H1 (cell line): Measurements from ENCODE around the gene ZNF606. TPM values are rescaled to one million over a fixed set of nuclear protein-coding genes. Genes with fewer than 3 reads are reported as not detected.
A peak's percentile ranks its signal among the peaks of the same experiment; 100 is the strongest.

Source experiments
- CTCF ChIA-PET: fragments of 300-600 bp; sonication (Branson Sonifier 250); formaldehyde crosslinking; loops from one replicate; lab custom pipeline; 2021; ENCODE audit not compliant: partially characterized antibody; lab: Charles Lee
- POLR2A ChIA-PET: fragments of 300-600 bp; sonication (Branson Sonifier 250); formaldehyde crosslinking; loops from one replicate; lab custom pipeline; 2021; ENCODE audit warnings: inconsistent platforms; ENCODE audit not compliant: partially characterized antibody; lab: Charles Lee
- DNase-seq, 2 experiments: peaks; one replicate each; pipeline versions ENCODE4 v3.0.0 to v3.0.0-alpha.2; 2010 to 2022; ENCODE audit warnings: low spot score in 2 of 2, low read depth in 1 of 2, mixed read lengths in 1 of 2
- FAIRE-seq: peaks from 2 replicates; lab custom pipeline; 2011; peaks lifted over from hg19 to GRCh38; lab: Jason Lieb, UNC
- H2AFZ ChIP-seq: 2 replicates; pipeline ENCODE4 v1.8.1; 2012; ENCODE audit warnings: low read length, inconsistent platforms
- H2AK5ac ChIP-seq: 2 replicates; pipeline ENCODE4 v1.6.1; 2013; ENCODE audit warnings: low read depth, low read length
- H2BK120ac ChIP-seq: replicated peaks from 2 replicates; pipeline ENCODE3; 2013; ENCODE audit warnings: low read depth, low read length, inconsistent platforms
- H2BK12ac ChIP-seq: 2 replicates; pipeline ENCODE4 v1.6.1; 2013; ENCODE audit warnings: low read depth, low read length
- H2BK15ac ChIP-seq: 2 replicates; pipeline ENCODE4 v1.6.1; 2013; ENCODE audit warnings: low read length
- H2BK20ac ChIP-seq: 2 replicates; pipeline ENCODE4 v1.6.1; 2013; ENCODE audit warnings: low read length
- H2BK5ac ChIP-seq: 2 replicates; pipeline ENCODE4 v1.6.1; 2013; ENCODE audit warnings: low read depth, low read length
- H3K14ac ChIP-seq: 2 replicates; pipeline ENCODE4 v1.6.1; 2013; ENCODE audit warnings: inconsistent platforms; ENCODE audit not compliant: insufficient read length
- H3K18ac ChIP-seq: 2 replicates; pipeline ENCODE4 v1.6.1; 2013; ENCODE audit warnings: low read length; ENCODE audit errors: extremely low read depth
- H3K23ac ChIP-seq: 2 replicates; pipeline ENCODE4 v1.6.1; 2013; ENCODE audit warnings: inconsistent platforms; ENCODE audit not compliant: insufficient read length
- H3K23me2 ChIP-seq: 2 replicates; pipeline ENCODE4 v1.6.1; 2013; ENCODE audit warnings: low read depth, low read length
- H3K27ac ChIP-seq: 2 replicates; pipeline ENCODE4 v1.6.1; 2011; ENCODE audit warnings: low read depth, low read length, inconsistent platforms
- H3K27me3 ChIP-seq, 4 experiments: replicated peaks in 1 of 4; 1 replicate in 1 of 4; 2 replicates in 3 of 4; pipeline versions ENCODE4 v1.6.1 to v1.8.1; 2011 to 2013; ENCODE audit warnings: low read length in 3 of 4, mild to moderate bottlenecking in 3 of 4, inconsistent platforms in 2 of 4, mixed read lengths in 2 of 4, moderate library complexity in 1 of 4; ENCODE audit not compliant: control insufficient read depth in 3 of 4, insufficient read depth in 3 of 4; ENCODE audit errors: extremely low read depth in 1 of 4
- H3K36me3 ChIP-seq, 4 experiments: 2 replicates each; pipeline versions ENCODE4 v1.6.1 to v1.8.1; 2011 to 2013; ENCODE audit warnings: mild to moderate bottlenecking in 4 of 4, low read length in 3 of 4, moderate library complexity in 2 of 4, control low read depth in 1 of 4, inconsistent platforms in 1 of 4; ENCODE audit not compliant: insufficient read depth in 4 of 4, control insufficient read depth in 2 of 4
- H3K4ac ChIP-seq: replicated peaks from 2 replicates; pipeline ENCODE3; 2013; ENCODE audit warnings: low read length, low read depth, mixed read lengths, inconsistent platforms; ENCODE audit not compliant: insufficient read length
- H3K4me1 ChIP-seq, 4 experiments: replicated peaks in 1 of 4; 1 replicate in 1 of 4; 2 replicates in 3 of 4; pipeline versions ENCODE4 v1.6.1 to v1.8.1; 2011 to 2013; ENCODE audit warnings: low read length in 3 of 4, inconsistent platforms in 2 of 4, mixed read lengths in 1 of 4; ENCODE audit not compliant: insufficient read depth in 4 of 4, control insufficient read depth in 3 of 4
- H3K4me2 ChIP-seq, 2 experiments: 2 replicates each; pipeline versions ENCODE4 v1.6.1 to v1.8.1; 2011 to 2013; ENCODE audit warnings: low read depth in 2 of 2, low read length in 2 of 2, control low read depth in 1 of 2, inconsistent platforms in 1 of 2, mild to moderate bottlenecking in 1 of 2; ENCODE audit not compliant: insufficient read depth in 1 of 2
- H3K4me3 ChIP-seq, 4 experiments: fragments of 200-600, 300-600 bp in 1 of 4; sonication (generic), shearing (Covaris generic), sonication (Bioruptor Twin) in 1 of 4; 2 replicates each; pipeline versions ENCODE4 v1.5.1 to v1.8.1; 2011 to 2016; ENCODE audit warnings: low read length in 4 of 4, low read depth in 3 of 4, control low read depth in 2 of 4, inconsistent platforms in 2 of 4, mild to moderate bottlenecking in 2 of 4, mixed read lengths in 1 of 4, moderate library complexity in 1 of 4; ENCODE audit not compliant: insufficient read depth in 2 of 4; ENCODE audit errors: extremely low read depth in 1 of 4
- H3K56ac ChIP-seq: replicated peaks from 2 replicates; pipeline ENCODE3; 2013; ENCODE audit warnings: low read depth, mild to moderate bottlenecking, mixed read lengths, low read length, inconsistent platforms; ENCODE audit not compliant: insufficient read length
- H3K79me1 ChIP-seq: 2 replicates; pipeline ENCODE4 v1.6.1; 2013; ENCODE audit warnings: low read depth, low read length, control low read depth
- H3K79me2 ChIP-seq, 2 experiments: 2 replicates each; pipeline versions ENCODE4 v1.6.1 to v1.8.1; 2012 to 2013; ENCODE audit warnings: low read length in 2 of 2, mild to moderate bottlenecking in 2 of 2, inconsistent platforms in 1 of 2; ENCODE audit not compliant: insufficient read depth in 2 of 2, control insufficient read depth in 1 of 2
- H3K9ac ChIP-seq, 4 experiments: replicated peaks in 1 of 4; 1 replicate in 1 of 4; 2 replicates in 3 of 4; pipeline versions ENCODE4 v1.6.1 to v1.8.1; 2011 to 2013; ENCODE audit warnings: low read depth in 3 of 4, low read length in 3 of 4, control low read depth in 2 of 4, mild to moderate bottlenecking in 2 of 4, moderate library complexity in 2 of 4, inconsistent platforms in 1 of 4; ENCODE audit errors: extremely low read depth in 1 of 4
- H3K9me3 ChIP-seq, 2 experiments: 2 replicates each; pipeline versions ENCODE4 v1.6.1 to v1.8.1; 2012 to 2013; ENCODE audit warnings: mild to moderate bottlenecking in 2 of 2, moderate library complexity in 2 of 2, control low read depth in 1 of 2, inconsistent platforms in 1 of 2, low read depth in 1 of 2, low read length in 1 of 2, mixed read lengths in 1 of 2; ENCODE audit not compliant: insufficient read depth in 2 of 2
- H4K20me1 ChIP-seq, 2 experiments: replicated peaks in 1 of 2; 2 replicates each; pipeline versions ENCODE3 to v1.8.1; 2011 to 2013; ENCODE audit warnings: inconsistent platforms in 2 of 2, low read length in 2 of 2, mild to moderate bottlenecking in 1 of 2; ENCODE audit not compliant: insufficient read depth in 2 of 2, control insufficient read depth in 1 of 2
- H4K5ac ChIP-seq: 2 replicates; pipeline ENCODE4 v1.6.1; 2013; ENCODE audit warnings: low read length, low read depth, mixed read lengths, inconsistent platforms; ENCODE audit not compliant: insufficient read length
- H4K8ac ChIP-seq: 2 replicates; pipeline ENCODE4 v1.8.0; 2013; ENCODE audit warnings: mild to moderate bottlenecking, moderate library complexity, low read length, inconsistent platforms; ENCODE audit not compliant: insufficient read depth; ENCODE audit errors: extremely low read depth
- H4K91ac ChIP-seq: replicated peaks from 2 replicates; pipeline ENCODE3; 2013; ENCODE audit warnings: low read length, mixed read lengths, inconsistent platforms; ENCODE audit not compliant: insufficient read length
- BACH1 ChIP-seq: IDR thresholded peaks from 2 replicates; pipeline ENCODE4 v1.6.1; 2012; ENCODE audit warnings: low read length, improper control_type of control experiment
- CREB1 ChIP-seq: IDR thresholded peaks from 2 replicates; pipeline ENCODE4 v1.6.1; 2012; ENCODE audit warnings: inconsistent platforms
- HDAC2 ChIP-seq, 2 experiments: fragments of 300-600 bp in 1 of 2; sonication (generic) in 1 of 2; IDR thresholded peaks; 2 replicates each; pipeline ENCODE4 v1.6.1; 2011 to 2012; ENCODE audit warnings: low read depth in 2 of 2, low read length in 2 of 2, mild to moderate bottlenecking in 2 of 2, moderate library complexity in 2 of 2, borderline replicate concordance in 1 of 2, inconsistent platforms in 1 of 2
- KDM1A ChIP-seq: fragments of 200-600, 300-600 bp; sonication (generic); IDR thresholded peaks from 2 replicates; pipeline ENCODE4 v1.7.1; 2016; ENCODE audit warnings: mild to moderate bottlenecking, low read length, borderline replicate concordance
- MAX ChIP-seq: IDR thresholded peaks from 2 replicates; pipeline ENCODE4 v1.6.1; 2012; ENCODE audit warnings: inconsistent platforms
- POLR2A ChIP-seq, 2 experiments: IDR thresholded peaks; 1 replicate in 1 of 2; 2 replicates in 1 of 2; pipeline ENCODE4 v1.6.1; 2011; ENCODE audit warnings: low read depth in 2 of 2, low read length in 2 of 2, mild to moderate bottlenecking in 2 of 2; ENCODE audit errors: control extremely low read depth in 1 of 2
- SIRT6 ChIP-seq: IDR thresholded peaks from one replicate; pipeline ENCODE4 v1.7.1; 2012; ENCODE audit warnings: low read length, inconsistent platforms
- TAF1 ChIP-seq: IDR thresholded peaks from 2 replicates; pipeline ENCODE4 v1.6.1; 2011; ENCODE audit warnings: mild to moderate bottlenecking, low read depth, low read length
- TEAD4 ChIP-seq: IDR thresholded peaks from 2 replicates; pipeline ENCODE4 v1.6.1; 2012; ENCODE audit warnings: low read depth, low read length, inconsistent platforms, mixed read lengths
- WGBS, 2 experiments: shearing (Covaris generic) in 1 of 2; methylation state at CpG; one replicate each; pipeline versions ENCODE4 v1.1.6 to v1.1.7; 2013 to 2015; ENCODE audit warnings: low lambda C conversion rate in 2 of 2, mixed read lengths in 2 of 2, inconsistent platforms in 1 of 2, low coverage in 1 of 2, missing lambda C conversion rate in 1 of 2; ENCODE audit not compliant: insufficient replicate concordance in 2 of 2, insufficient coverage in 1 of 2, insufficient read length in 1 of 2; ENCODE audit errors: extremely low coverage in 1 of 2, missing lambda C conversion rate in 1 of 2; 5-methylcytosine and 5-hydroxymethylcytosine counted together
- polyA plus RNA-seq, 7 experiments: library from polyadenylated mRNA; depleted of rRNA in 3 of 7; stranded (reverse) in 5 of 7; unstranded in 2 of 7; fragments of >200 nt in 5 of 7; fragments of 200-250 nt in 2 of 7; gene quantifications; 1 replicate in 5 of 7; 2 replicates in 1 of 7; 4 replicates in 1 of 7; pipeline versions ENCODE4 v1.2.1 to v1.2.3, GENCODE V29; 2011 to 2013; ENCODE audit warnings: missing spikeins in 2 of 7, mixed read lengths in 2 of 7
- total RNA-seq: library from RNA; stranded (reverse); fragmentation: NEBNext Ultra II Directional; extraction: Animal tissue kit (Norgen Biotek cat#: 25700); gene quantifications from 2 replicates; pipeline ENCODE4 v1.2.1, GENCODE V29; 2021

ZNF606 gene
- total and polyA plus RNA-seq, 2 of the 8 experiments (the other 6 are each of a cell fraction or from before 2014, with no cell fraction given): 5.2 to 19.3 TPM

- H2BK5ac ChIP-seq: no peak overlapping the region
- no peaks in the 10 kb centered on the region for H4K20me1 ChIP-seq
- H3K23me2 ChIP-seq: peaks cover 5% of the 10 kb centered on the region
- H4K5ac ChIP-seq: no peak overlapping the region
- H3K27me3 ChIP-seq: no peaks in the 10 kb centered on the region
- no peak overlapping the region for H3K14ac ChIP-seq
- H2AFZ ChIP-seq: no peak overlapping the region
- no peak overlapping the region for H4K91ac ChIP-seq
- H4K8ac ChIP-seq: no peak overlapping the region
- peak overlapping the region; percentile 17 to 95; a peak in 2 of 4 replicates for H3K4me2 ChIP-seq
- H3K36me3 ChIP-seq: peaks cover 6 to 31% (median 16%) of the 10 kb centered on the region in 4 experiments; a peak in 6 of 8 replicates
- CTCF ChIA-PET: interaction anchor here (1.8 kb wide), 1 partner anchor 19 kb away, joined by 5 read pairs; the partner anchor contains the start of gene ZNF417
- FAIRE-seq (peak; percentile 62), DNase-seq (no peak)
- peaks cover 10% of the 10 kb centered on the region for H3K79me1 ChIP-seq
- no peak overlapping the region for H2BK120ac ChIP-seq
- WGBS, 2 experiments: 88% methylated on average over 12 of the region's 12 CpGs; no CpG with 5 or more reads in 1 of the 2 experiments
- POLR2A ChIA-PET: interaction anchor here (0.7 to 4.4 kb wide), 27 partner anchors 10 to 268 kb away, joined by 3 to 35 read pairs (median 5); partner anchors contain the start of genes ZNF135, ZNF256, ZNF274 and ZNF329
- no peak overlapping the region for H3K18ac ChIP-seq
- H3K4me1 ChIP-seq: peaks cover 0 to 6% (median 3%) of the 10 kb centered on the region in 4 experiments; a peak in 4 of 7 replicates
- H2BK20ac ChIP-seq: no peak overlapping the region
- 0 out of 4 replicates have a peak, but pooled peaks cover 0 to 3% of the 10 kb centered on the region in 2 experiments for H3K9me3 ChIP-seq
- no peak overlapping the region for H3K23ac ChIP-seq
- H2AK5ac ChIP-seq: no peak overlapping the region
- no peak overlapping the region for H2BK12ac ChIP-seq
- no peak overlapping the region for H3K56ac ChIP-seq
- no peak overlapping the region for H3K4ac ChIP-seq
- peak overlapping the region in 1 of 4 experiments; percentile 94; a peak in 2 of 8 replicates for H3K4me3 ChIP-seq
- H3K27ac ChIP-seq: no peak overlapping the region; the same call in 1 of the 2 replicates
- H2BK15ac ChIP-seq: no peak overlapping the region
- peaks cover 4 to 36% of the 10 kb centered on the region in 2 experiments for H3K79me2 ChIP-seq
- H3K9ac ChIP-seq: no peak overlapping the region
- TF ChIP-seq HDAC2 (IDR thresholded peaks at IDR 0.05; ENCODE audit: borderline replicate concordance in 1 of 2, low read depth in 2 of 2, low read length in 2 of 2): no peak
- no peak for TF ChIP-seq CREB1
- TF ChIP-seq SIRT6: no peak
- no peak for TF ChIP-seq BACH1
- no peak for TF ChIP-seq POLR2A (IDR thresholded peaks at IDR 0.05; ENCODE audit: control extremely low read depth in 1 of 2, low read depth in 2 of 2, low read length in 2 of 2)
- TF ChIP-seq KDM1A: no peak
- TF ChIP-seq TAF1: no peak
- TF ChIP-seq TEAD4: no peak
- no peak for TF ChIP-seq MAX
Measured at GRCh38 chr19:57935731-57936130, 66.9 kb downstream of the ZNF606 start.
